Heart right ventricle (tissue), 16 donors: ENCODE data around the gene HSPA1L. TPM values are rescaled to one million over a fixed set of nuclear protein-coding genes. Genes with fewer than 3 reads are reported as not detected.
A peak's percentile ranks its signal among the peaks of the same experiment; 100 is the strongest.
"Not testable (repeated sequence)": the region's sequence is repeated elsewhere in the genome, so short reads cannot be mapped to it uniquely, and the experiment has no call there.

ENCODE experiments used
- ATAC-seq, 8 donors: fragments of 200-7000 bp; cut with Tn5 transposase; one replicate each; pipeline ENCODE4 v1.9.1; 2020; ENCODE audit warnings: mild to moderate bottlenecking in 8 of 8, moderate library complexity in 8 of 8, moderate number of reproducible peaks in 1 of 8
- DNase-seq, 2 donors: peaks; one replicate each; pipeline ENCODE4 v3.0.0-alpha.2; 2020
- H3K27ac ChIP-seq, 10 donors: fragments of 200-600 bp; sonication (generic) in 2 of 10; one replicate each; pipeline versions ENCODE4 v1.5.0 to v1.8.0; 2020 to 2022; ENCODE audit warnings: mild to moderate bottlenecking in 3 of 10
- H3K27me3 ChIP-seq, 7 donors: fragments of 200-600 bp; one replicate each; pipeline ENCODE4 v1.8.0; 2021 to 2022; ENCODE audit warnings: mild to moderate bottlenecking in 2 of 7
- H3K36me3 ChIP-seq, 9 donors: fragments of 200-600 bp; sonication (generic) in 1 of 9; one replicate each; pipeline versions ENCODE4 v1.5.0 to v1.8.0; 2020 to 2022; ENCODE audit warnings: mild to moderate bottlenecking in 2 of 9
- H3K4me1 ChIP-seq, 9 donors: fragments of 200-600 bp; sonication (generic) in 1 of 9; one replicate each; pipeline versions ENCODE4 v1.5.0 to v1.8.0; 2020 to 2022; ENCODE audit warnings: mild to moderate bottlenecking in 4 of 9
- H3K4me3 ChIP-seq, 10 donors: fragments of 200-600 bp; sonication (generic) in 2 of 10; one replicate each; pipeline versions ENCODE4 v1.5.0 to v1.8.0; 2020 to 2022; ENCODE audit warnings: mild to moderate bottlenecking in 7 of 10, moderate library complexity in 2 of 10
- H3K9me3 ChIP-seq, 11 donors: fragments of 200-600 bp in 10 of 11; sonication (generic) in 2 of 11; one replicate each; pipeline versions ENCODE4 v1.5.0 to v1.8.0; 2013 to 2022; ENCODE audit warnings: mild to moderate bottlenecking in 2 of 11, control low read depth in 1 of 11, moderate library complexity in 1 of 11
- WGBS, 2 donors: extraction: QIAGEN DNeasy Blood & Tissue Kit; methylation state at CpG; one replicate each; pipeline ENCODE4 v1.1.7; 2013; ENCODE audit warnings: inconsistent platforms in 1 of 2; 5-methylcytosine and 5-hydroxymethylcytosine counted together
- intact Hi-C, 10 donors: fragments of 100-400 bp; cut with DNase I; formaldehyde crosslinking; loops; one replicate each; pipeline versions ENCODE4 v1.11.1 to v1.14.2; 2022
- polyA plus RNA-seq, 2 donors: library from polyadenylated mRNA; stranded (reverse); fragments of 200-250 nt; gene quantifications; one replicate each; pipeline ENCODE4 v1.2.3, GENCODE V29; 2013
- total RNA-seq, 10 donors: library from RNA; stranded (reverse); fragmentation: NEBNext Ultra II Directional in 3 of 10; extraction: Animal tissue kit (Norgen Biotek cat#: 25700) in 3 of 10; gene quantifications; one replicate each; pipeline versions ENCODE4 v1.2.1 to v1.2.4, GENCODE V29; 2021 to 2023
- TF ChIP-seq, protein P1 (sequence below), 9 donors: fragments of 200-600 bp; sonication (generic) in 2 of 9; IDR thresholded peaks; one replicate each; pipeline versions ENCODE4 v1.5.0 to v1.8.0; 2021 to 2022; ENCODE audit warnings: antibody characterized with exemption in 9 of 9, mild to moderate bottlenecking in 5 of 9, moderate library complexity in 1 of 9
- donor health status: Arrhythmogenic right ventricular cardiomyopathy.
- donor health status: ischemic (EF 13 %, LVEDD 7.1; RV severe dilation, severe dysfunction).
- donor health status: healthy with polysubstance abuse.
- donor health status: DM: no; HTN: yes; CAD: no.
- donor health status: DM: no; HTN: no; CAD: no.
- donor health status: ischemic (EF 25% LVEDD 6.9; RV normal size, moderate dysfunction).
- donor health status: ischemic (EF 25% LVEDD 5.7; RV mildly dilated, moderate dysfunction).
- donor health status: healthy.
- donor health status: DM: yes; HTN: yes; CAD: no.
- donor health status: Ischemic cardiomyopathy.
- donor health status: ischemic (EF 35%, LVEDD 5.7; RV mildly dilated, moderate dysfunction).
- donor health status: nonischemic (EF 11% LVEDD 7.7; RV severe dilation, severe dysfunction).
- donor health status: DM: yes; HTN: yes; CAD: no.
- donor health status: PGD.
- donor health status: ischemic (EF 29% LVEDD 5.4; RV normal size, mild dysfunction).
- donor health status: nonischemic (EF 23%, LVEDD 6.1; RV moderate dilation, normal function).

Gene HSPA1L
- total and polyA plus RNA-seq, 12 donors = 0.80 to 2.9 (median 1.8) TPM

DNA sequence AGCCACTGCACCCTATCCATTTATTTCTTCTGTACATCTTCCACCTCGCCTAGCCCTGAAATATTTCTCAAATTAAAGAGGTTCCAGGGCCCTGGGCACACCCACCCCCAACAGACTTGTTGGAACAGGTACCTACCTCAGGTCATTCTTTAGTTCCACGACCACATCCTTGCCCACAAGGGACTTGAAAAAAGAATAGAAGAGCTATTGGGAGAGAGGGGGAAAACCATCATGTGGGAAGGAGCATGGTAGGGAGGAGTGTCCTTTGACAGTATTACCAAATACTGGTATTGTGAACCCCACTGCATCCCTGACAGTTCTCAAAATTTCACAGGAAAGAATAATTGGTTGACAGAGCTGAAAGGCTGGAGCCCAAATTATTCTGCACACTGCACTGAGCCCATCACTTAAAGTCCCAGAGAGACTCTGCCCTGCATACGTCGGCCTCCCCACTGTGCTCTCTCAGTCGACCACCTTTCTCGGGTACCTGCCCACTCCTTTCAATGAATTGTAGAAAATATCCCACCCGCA lies 9.1 kb downstream of the HSPA1L start:
- H3K9me3 ChIP-seq = no peaks in the 10 kb centered on the region
- no peaks in the 10 kb centered on the region for H3K27me3 ChIP-seq
- intact Hi-C loops = no loop called here
- ATAC-seq (peak in 4 of 8 donors; percentile 3 to 11 (median 6)), DNase-seq (no peak)
- H3K36me3 ChIP-seq = peaks cover 0 to 35% (median 10%) of the 10 kb centered on the region in 9 donors
- peak overlapping the region; percentile 52 to 81 (median 65) for H3K4me3 ChIP-seq
- TF ChIP-seq, protein P1, sequence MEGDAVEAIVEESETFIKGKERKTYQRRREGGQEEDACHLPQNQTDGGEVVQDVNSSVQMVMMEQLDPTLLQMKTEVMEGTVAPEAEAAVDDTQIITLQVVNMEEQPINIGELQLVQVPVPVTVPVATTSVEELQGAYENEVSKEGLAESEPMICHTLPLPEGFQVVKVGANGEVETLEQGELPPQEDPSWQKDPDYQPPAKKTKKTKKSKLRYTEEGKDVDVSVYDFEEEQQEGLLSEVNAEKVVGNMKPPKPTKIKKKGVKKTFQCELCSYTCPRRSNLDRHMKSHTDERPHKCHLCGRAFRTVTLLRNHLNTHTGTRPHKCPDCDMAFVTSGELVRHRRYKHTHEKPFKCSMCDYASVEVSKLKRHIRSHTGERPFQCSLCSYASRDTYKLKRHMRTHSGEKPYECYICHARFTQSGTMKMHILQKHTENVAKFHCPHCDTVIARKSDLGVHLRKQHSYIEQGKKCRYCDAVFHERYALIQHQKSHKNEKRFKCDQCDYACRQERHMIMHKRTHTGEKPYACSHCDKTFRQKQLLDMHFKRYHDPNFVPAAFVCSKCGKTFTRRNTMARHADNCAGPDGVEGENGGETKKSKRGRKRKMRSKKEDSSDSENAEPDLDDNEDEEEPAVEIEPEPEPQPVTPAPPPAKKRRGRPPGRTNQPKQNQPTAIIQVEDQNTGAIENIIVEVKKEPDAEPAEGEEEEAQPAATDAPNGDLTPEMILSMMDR (IDR thresholded peaks at IDR 0.05) = no peak
- 15 to 17% methylated on average over 7 of the region's 7 CpGs for WGBS, 2 donors
- H3K4me1 ChIP-seq = peaks cover 0 to 24% (median 17%) of the 10 kb centered on the region in 9 donors
- H3K27ac ChIP-seq = peak overlapping the region; percentile 65 to 96 (median 92)

GRCh38 chr6:31801031-31801927 lies 13.8 kb downstream of the HSPA1L start:
- intact Hi-C loops, ATAC-seq, H3K4me3 ChIP-seq, DNase-seq, H3K27ac ChIP-seq, H3K27me3 ChIP-seq, H3K9me3 ChIP-seq: not testable (repeated sequence)
- Histone ChIP-seq H3K4me1 (peaks cover 0 to 28% (median 13%) of the 10 kb centered on the region in 9 donors), H3K36me3 (peaks cover 0 to 64% (median 10%) of the 10 kb centered on the region in 9 donors)
- 96 to 97% methylated on average over 8 of the region's 8 CpGs for WGBS, 2 donors

DNA sequence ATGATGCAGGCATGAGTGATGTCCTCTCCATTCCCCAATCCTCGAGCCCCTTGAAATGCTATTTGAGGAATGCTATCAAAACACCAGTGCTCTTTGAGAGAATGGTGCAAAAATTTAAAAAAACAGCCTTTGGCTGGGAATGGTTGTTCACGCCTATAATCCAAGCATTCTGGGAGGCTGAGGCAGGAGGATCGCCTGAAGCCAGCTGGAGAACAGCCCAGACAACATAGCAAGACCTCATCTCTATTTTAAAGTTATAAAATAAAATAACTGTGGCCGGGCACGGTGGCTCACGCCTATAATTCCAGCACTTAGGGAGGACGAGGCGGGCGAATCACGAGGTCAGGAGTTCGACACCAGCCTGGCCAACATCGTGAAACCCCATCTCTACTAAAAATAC lies 15.3 kb downstream of the HSPA1L start:
- intact Hi-C loops = loop anchor here in 3 of 10 donors (5.0 to 10.0 kb wide), 3 partner anchors 33 to 72 kb away; partner anchors contain the start of genes CLIC1 (in 1 of the 3) and DDAH2 (in 1 of the 3)
- TF ChIP-seq, protein P1 (IDR thresholded peaks at IDR 0.05) = no peak
- Histone ChIP-seq H3K4me3 (no peak overlapping the region), H3K36me3 (peaks cover 0 to 64% (median 10%) of the 10 kb centered on the region in 9 donors), H3K27ac (no peak overlapping the region), H3K4me1 (peaks cover 2 to 21% (median 7%) of the 10 kb centered on the region in 9 donors), H3K9me3 (no peaks in the 10 kb centered on the region), H3K27me3 (no peaks in the 10 kb centered on the region)
- WGBS, 2 donors = 83 to 87% methylated on average over 12 of the region's 12 CpGs
- DNase-seq (no peak), ATAC-seq (no peak)

GRCh38 chr6:31797588-31797987 lies 17.5 kb downstream of the HSPA1L start:
- intact Hi-C loops = loop anchor here in 3 of 10 donors (5.0 to 10.0 kb wide), 3 partner anchors 35 to 70 kb away; partner anchors contain the start of genes CLIC1 (in 1 of the 3) and DDAH2 (in 1 of the 3)
- Histone ChIP-seq H3K36me3 (peaks cover 0 to 51% (median 8%) of the 10 kb centered on the region in 9 donors), H3K27ac (peak overlapping the region in 3 of 10 donors; percentile 18 to 97 (median 97)), H3K27me3 (no peaks in the 10 kb centered on the region), H3K9me3 (no peaks in the 10 kb centered on the region), H3K4me3 (no peak overlapping the region), H3K4me1 (peaks cover 5 to 33% (median 14%) of the 10 kb centered on the region in 9 donors)
- DNase-seq (no peak), ATAC-seq (no peak)
- WGBS, 2 donors = 48 to 50% methylated on average over 5 of the region's 5 CpGs
- TF ChIP-seq, protein P1 (IDR thresholded peaks at IDR 0.05) = no peak
